ENCODE measurements around the gene TRPM2.

GRCh38 chr21:44461464-44462001 lies 108.1 kb downstream of the TRPM2 start:
- TF ChIP-seq EP300 (IDR thresholded peaks at IDR 0.05) = no peak
- no peak for TF ChIP-seq POLR2AphosphoS5 (IDR thresholded peaks at IDR 0.05)
- no peak for TF ChIP-seq CTCF (IDR thresholded peaks at IDR 0.05)
